ENCODE data around the gene SYT7.

The SYT7 gene

GRCh38 chr11:61505640-61506155 is 75.2 kb downstream of the SYT7 start:
- H3K79me2 ChIP-seq (ENCODE audit: insufficient read depth, low read length), result no peaks in the 10 kb centered on the region
- no peak for ATAC-seq (ENCODE audit: insufficient read depth, low read depth)
- H2AFZ ChIP-seq (ENCODE audit: low read depth, low read length), result no peak overlapping the region
- H3K27ac ChIP-seq (ENCODE audit: low read length), result no peak overlapping the region
- no peaks in the 10 kb centered on the region for H4K20me1 ChIP-seq (ENCODE audit: insufficient read depth, low read length)
- no peaks in the 10 kb centered on the region for H3K36me3 ChIP-seq (ENCODE audit: insufficient read depth, low read length)
- H3K9me3 ChIP-seq (ENCODE audit: insufficient read depth, low read length, severe bottlenecking), result no peaks in the 10 kb centered on the region
- no peak overlapping the region for H3K4me3 ChIP-seq (ENCODE audit: low read depth in 1 of 2, low read length in 2 of 2)
- no peak overlapping the region for H3K9ac ChIP-seq (ENCODE audit: low read depth, low read length)
- TF ChIP-seq CTCF (IDR thresholded peaks at IDR 0.05; ENCODE audit: borderline replicate concordance, extremely low read depth, low read length, poor library complexity, severe bottlenecking) (no peak), EZH2 (IDR thresholded peaks at IDR 0.05; ENCODE audit: borderline replicate concordance, low read depth, low read length, severe bottlenecking) (no peak)
- DNase-seq, result no peak
- no peaks in the 10 kb centered on the region for H3K27me3 ChIP-seq (ENCODE audit: insufficient read depth, low read length, poor library complexity)
- no peaks in the 10 kb centered on the region for H3K4me1 ChIP-seq (ENCODE audit: insufficient read depth, low read length)
- H3K4me2 ChIP-seq (ENCODE audit: insufficient read depth, low read length), result no peak overlapping the region

GRCh38 chr11:61505106-61505505 is 75.8 kb downstream of the SYT7 start:
- Histone ChIP-seq H4K20me1 (ENCODE audit: insufficient read depth, low read length) (no peaks in the 10 kb centered on the region), H3K27ac (ENCODE audit: low read length) (no peak overlapping the region), H3K9me3 (ENCODE audit: insufficient read depth, low read length, severe bottlenecking) (no peaks in the 10 kb centered on the region), H3K4me1 (ENCODE audit: insufficient read depth, low read length) (no peaks in the 10 kb centered on the region), H3K4me2 (ENCODE audit: insufficient read depth, low read length) (no peak overlapping the region), H3K27me3 (ENCODE audit: insufficient read depth, low read length, poor library complexity) (no peaks in the 10 kb centered on the region), H3K4me3 (ENCODE audit: low read depth in 1 of 2, low read length in 2 of 2) (no peak overlapping the region), H3K79me2 (ENCODE audit: insufficient read depth, low read length) (no peaks in the 10 kb centered on the region), H3K9ac (ENCODE audit: low read depth, low read length) (no peak overlapping the region), H3K36me3 (ENCODE audit: insufficient read depth, low read length) (no peaks in the 10 kb centered on the region), H2AFZ (ENCODE audit: low read depth, low read length) (no peak overlapping the region)
- ATAC-seq (ENCODE audit: insufficient read depth, low read depth), result no peak
- no peak for TF ChIP-seq CTCF (IDR thresholded peaks at IDR 0.05; ENCODE audit: borderline replicate concordance, extremely low read depth, low read length, poor library complexity, severe bottlenecking)
- TF ChIP-seq EZH2 (IDR thresholded peaks at IDR 0.05; ENCODE audit: borderline replicate concordance, low read depth, low read length, severe bottlenecking), result no peak
- DNase-seq, result no peak

GRCh38 chr11:61503135-61503770 is 77.6 kb downstream of the SYT7 start:
- no peak overlapping the region for H3K4me2 ChIP-seq (ENCODE audit: insufficient read depth, low read length)
- no peaks in the 10 kb centered on the region for H3K79me2 ChIP-seq (ENCODE audit: insufficient read depth, low read length)
- no peak overlapping the region for H2AFZ ChIP-seq (ENCODE audit: low read depth, low read length)
- ATAC-seq (ENCODE audit: insufficient read depth, low read depth) (no peak), DNase-seq (no peak)
- no peaks in the 10 kb centered on the region for H4K20me1 ChIP-seq (ENCODE audit: insufficient read depth, low read length)
- no peak overlapping the region for H3K4me3 ChIP-seq (ENCODE audit: low read depth in 1 of 2, low read length in 2 of 2)
- no peak overlapping the region for H3K9ac ChIP-seq (ENCODE audit: low read depth, low read length)
- no peak overlapping the region for H3K27ac ChIP-seq (ENCODE audit: low read length)
- no peaks in the 10 kb centered on the region for H3K27me3 ChIP-seq (ENCODE audit: insufficient read depth, low read length, poor library complexity)
- no peaks in the 10 kb centered on the region for H3K4me1 ChIP-seq (ENCODE audit: insufficient read depth, low read length)
- TF ChIP-seq EZH2 (IDR thresholded peaks at IDR 0.05; ENCODE audit: borderline replicate concordance, low read depth, low read length, severe bottlenecking) (no peak), CTCF (IDR thresholded peaks at IDR 0.05; ENCODE audit: borderline replicate concordance, extremely low read depth, low read length, poor library complexity, severe bottlenecking) (no peak)
- H3K9me3 ChIP-seq (ENCODE audit: insufficient read depth, low read length, severe bottlenecking), result no peaks in the 10 kb centered on the region
- H3K36me3 ChIP-seq (ENCODE audit: insufficient read depth, low read length), result no peaks in the 10 kb centered on the region

Measured in DND-41 (cell line).